ENCODE results near the gene RYR2. TPM values are rescaled to one million over a fixed set of nuclear protein-coding genes. Genes with fewer than 3 reads are reported as not detected.
"Not testable (repeated sequence)": the region's sequence is repeated elsewhere in the genome, so short reads cannot be mapped to it uniquely, and the experiment has no call there.

Gene RYR2
- total and polyA plus RNA-seq, 5 experiments from 2014 or later: not detected

- no peaks in the 10 kb centered on the region for H3K36me3 Mint-ChIP-seq
Measured at GRCh38 chr1:237324226-237324625, 282.2 kb downstream of the RYR2 start.

GRCh38 chr1:237327061-237327460, 285.1 kb downstream of the RYR2 start:
- no peak overlapping the region for H3K4me3 Mint-ChIP-seq
- H3K4me1 Mint-ChIP-seq: no peaks in the 10 kb centered on the region
- H3K27ac Mint-ChIP-seq: no peak overlapping the region
- POLR2A ChIA-PET: no interaction called here
- no peak for DNase-seq
- no peaks in the 10 kb centered on the region for H3K36me3 Mint-ChIP-seq
- no peak for ATAC-seq
- H3K9me3 Mint-ChIP-seq: peaks cover 0 to 2% (median 0%) of the 10 kb centered on the region in 9 donors
- H3K27me3 Mint-ChIP-seq: peaks cover 0 to 4% (median 0%) of the 10 kb centered on the region in 5 donors

More at GRCh38 chr1:237324226-237324625, 282.2 kb downstream of the RYR2 start:
- POLR2A ChIA-PET: no interaction called here
- no peak for DNase-seq
- H3K27me3 Mint-ChIP-seq: peaks cover 0 to 1% (median 0%) of the 10 kb centered on the region in 5 donors
- peaks cover 0 to 3% (median 0%) of the 10 kb centered on the region in 9 donors for H3K9me3 Mint-ChIP-seq
- ATAC-seq: no peak
- H3K4me3 Mint-ChIP-seq: no peak overlapping the region
- H3K27ac Mint-ChIP-seq: no peak overlapping the region
- no peaks in the 10 kb centered on the region for H3K4me1 Mint-ChIP-seq

- H3K4me1 Mint-ChIP-seq: no peaks in the 10 kb centered on the region
- H3K4me3 Mint-ChIP-seq: no peak overlapping the region
- ATAC-seq (no peak), DNase-seq (no peak)
- H3K36me3 Mint-ChIP-seq: no peaks in the 10 kb centered on the region
- POLR2A ChIA-PET: no interaction called here
- peaks cover 0 to 18% (median 3%) of the 10 kb centered on the region in 5 donors for H3K27me3 Mint-ChIP-seq
- H3K27ac Mint-ChIP-seq: no peak overlapping the region
- H3K9me3 Mint-ChIP-seq: peaks cover 0 to 12% (median 0%) of the 10 kb centered on the region in 9 donors
Measured at GRCh38 chr1:237340892-237341291, 298.9 kb downstream of the RYR2 start.

- Mint-ChIP-seq H3K36me3 (no peaks in the 10 kb centered on the region), H3K9me3 (peaks cover 0 to 12% (median 0%) of the 10 kb centered on the region in 9 donors), H3K27me3 (peaks cover 0 to 18% (median 3%) of the 10 kb centered on the region in 5 donors), H3K27ac (no peak overlapping the region), H3K4me3 (no peak overlapping the region), H3K4me1 (no peaks in the 10 kb centered on the region)
- ATAC-seq (no peak), DNase-seq (no peak)
- POLR2A ChIA-PET: no interaction called here
Measured at GRCh38 chr1:237341391-237341790, 299.4 kb downstream of the RYR2 start.

GRCh38 chr1:237342730-237343129, 300.7 kb downstream of the RYR2 start:
- DNase-seq (no peak), ATAC-seq (no peak)
- H3K9me3 Mint-ChIP-seq: peaks cover 0 to 12% (median 0%) of the 10 kb centered on the region in 9 donors
- H3K27me3 Mint-ChIP-seq: peaks cover 0 to 18% (median 5%) of the 10 kb centered on the region in 5 donors
- H3K4me1 Mint-ChIP-seq: no peaks in the 10 kb centered on the region
- no peak overlapping the region for H3K27ac Mint-ChIP-seq
- no peaks in the 10 kb centered on the region for H3K36me3 Mint-ChIP-seq
- POLR2A ChIA-PET: no interaction called here
- H3K4me3 Mint-ChIP-seq: no peak overlapping the region

GRCh38 chr1:237352747-237353146, 310.8 kb downstream of the RYR2 start:
- H3K4me3 Mint-ChIP-seq: no peak overlapping the region
- H3K4me1 Mint-ChIP-seq: no peaks in the 10 kb centered on the region
- DNase-seq (no peak), ATAC-seq (no peak)
- H3K36me3 Mint-ChIP-seq: no peaks in the 10 kb centered on the region
- H3K9me3 Mint-ChIP-seq: no peaks in the 10 kb centered on the region
- POLR2A ChIA-PET: no interaction called here
- no peak overlapping the region for H3K27ac Mint-ChIP-seq
- peaks cover 0 to 6% (median 1%) of the 10 kb centered on the region in 5 donors for H3K27me3 Mint-ChIP-seq

GRCh38 chr1:237353918-237354317, 311.9 kb downstream of the RYR2 start:
- no peak for ATAC-seq
- POLR2A ChIA-PET: no interaction called here

GRCh38 chr1:237355022-237355421, 313.0 kb downstream of the RYR2 start:
- H3K9me3 Mint-ChIP-seq: no peaks in the 10 kb centered on the region
- ATAC-seq: no peak
- DNase-seq: no peak
- H3K27me3 Mint-ChIP-seq: peaks cover 0 to 4% (median 0%) of the 10 kb centered on the region in 5 donors
- POLR2A ChIA-PET: no interaction called here
- no peak overlapping the region for H3K27ac Mint-ChIP-seq
- H3K36me3 Mint-ChIP-seq: no peaks in the 10 kb centered on the region
- H3K4me1 Mint-ChIP-seq: no peaks in the 10 kb centered on the region
- H3K4me3 Mint-ChIP-seq: no peak overlapping the region

More at GRCh38 chr1:237353918-237354317, 311.9 kb downstream of the RYR2 start:
- H3K27me3 Mint-ChIP-seq: peaks cover 0 to 1% (median 0%) of the 10 kb centered on the region in 5 donors
- no peaks in the 10 kb centered on the region for H3K9me3 Mint-ChIP-seq
- no peak overlapping the region for H3K27ac Mint-ChIP-seq
- no peak for DNase-seq
- H3K4me1 Mint-ChIP-seq: no peaks in the 10 kb centered on the region
- no peaks in the 10 kb centered on the region for H3K36me3 Mint-ChIP-seq
- H3K4me3 Mint-ChIP-seq: no peak overlapping the region

- no peaks in the 10 kb centered on the region for H3K9me3 Mint-ChIP-seq
- POLR2A ChIA-PET: no interaction called here
- H3K4me1 Mint-ChIP-seq: no peaks in the 10 kb centered on the region
- no peak overlapping the region for H3K4me3 Mint-ChIP-seq
- H3K36me3 Mint-ChIP-seq: no peaks in the 10 kb centered on the region
- peaks cover 0 to 4% (median 0%) of the 10 kb centered on the region in 5 donors for H3K27me3 Mint-ChIP-seq
- ATAC-seq: no peak
- H3K27ac Mint-ChIP-seq: no peak overlapping the region
- DNase-seq: no peak
Measured at GRCh38 chr1:237358555-237358954, 316.6 kb downstream of the RYR2 start.

GRCh38 chr1:237367758-237368157, 325.8 kb downstream of the RYR2 start:
- Mint-ChIP-seq H3K4me3 (no peak overlapping the region), H3K4me1 (no peaks in the 10 kb centered on the region), H3K27me3 (peaks cover 0 to 8% (median 2%) of the 10 kb centered on the region in 5 donors), H3K9me3 (peaks cover 0 to 2% (median 0%) of the 10 kb centered on the region in 9 donors), H3K27ac (peak overlapping the region in 1 of 10 donors; percentile 26), H3K36me3 (no peaks in the 10 kb centered on the region)
- DNase-seq (no peak), ATAC-seq (no peak)
- POLR2A ChIA-PET: no interaction called here

GRCh38 chr1:237371477-237371876, 329.5 kb downstream of the RYR2 start:
- H3K4me3 Mint-ChIP-seq, H3K4me1 Mint-ChIP-seq, POLR2A ChIA-PET, H3K27ac Mint-ChIP-seq, ATAC-seq, H3K9me3 Mint-ChIP-seq, DNase-seq, H3K36me3 Mint-ChIP-seq, H3K27me3 Mint-ChIP-seq: not testable (repeated sequence)

- POLR2A ChIA-PET: no interaction called here
- no peaks in the 10 kb centered on the region for H3K9me3 Mint-ChIP-seq
- DNase-seq (no peak), ATAC-seq (no peak)
- no peak overlapping the region for H3K27ac Mint-ChIP-seq
- H3K4me1 Mint-ChIP-seq: no peaks in the 10 kb centered on the region
- peaks cover 0 to 2% (median 1%) of the 10 kb centered on the region in 5 donors for H3K27me3 Mint-ChIP-seq
- no peaks in the 10 kb centered on the region for H3K36me3 Mint-ChIP-seq
- no peak overlapping the region for H3K4me3 Mint-ChIP-seq
Measured at GRCh38 chr1:237383791-237384190, 341.8 kb downstream of the RYR2 start.

GRCh38 chr1:237384213-237384612, 342.2 kb downstream of the RYR2 start:
- peaks cover 1 to 6% (median 3%) of the 10 kb centered on the region in 5 donors for H3K27me3 Mint-ChIP-seq

More at GRCh38 chr1:237384213-237384612, 342.2 kb downstream of the RYR2 start:
- Mint-ChIP-seq H3K4me1 (no peaks in the 10 kb centered on the region), H3K4me3 (no peak overlapping the region), H3K27ac (no peak overlapping the region), H3K36me3 (no peaks in the 10 kb centered on the region), H3K9me3 (no peaks in the 10 kb centered on the region)
- POLR2A ChIA-PET: no interaction called here
- ATAC-seq: no peak
- no peak for DNase-seq

Measured in naive thymus-derived CD8-positive, alpha-beta T cell (primary cell).